ENCODE results near the gene ZBTB7C. TPM values are rescaled to one million over a fixed set of nuclear protein-coding genes. Genes with fewer than 3 reads are reported as not detected.

The ZBTB7C gene
- total RNA-seq, 2 experiments from 2014 or later = not detected

GRCh38 chr18:48279312-48279711, 129.9 kb downstream of the ZBTB7C start:
- Mint-ChIP-seq H3K9me3 (no peaks in the 10 kb centered on the region), H3K4me1 (ENCODE audit: low read depth) (no peaks in the 10 kb centered on the region), H3K27me3 (peaks cover 7% of the 10 kb centered on the region), H3K4me3 (no peak overlapping the region), H3K27ac (no peak overlapping the region), H3K36me3 (ENCODE audit: low read depth) (no peaks in the 10 kb centered on the region)
- ATAC-seq (no peak), DNase-seq (no peak)
- intact Hi-C loops (cut with micrococcal nuclease) = no loop called here
- CTCF ChIA-PET = no interaction called here
- TF ChIP-seq CTCF (IDR thresholded peaks at IDR 0.05) = no peak
- POLR2A ChIA-PET = no interaction called here

GRCh38 chr18:48278081-48278480, 131.1 kb downstream of the ZBTB7C start:
- intact Hi-C loops (cut with micrococcal nuclease) = no loop called here
- Mint-ChIP-seq H3K9me3 (no peaks in the 10 kb centered on the region), H3K4me3 (no peak overlapping the region), H3K36me3 (ENCODE audit: low read depth) (no peaks in the 10 kb centered on the region), H3K4me1 (ENCODE audit: low read depth) (no peaks in the 10 kb centered on the region), H3K27me3 (peaks cover 7% of the 10 kb centered on the region), H3K27ac (no peak overlapping the region)
- DNase-seq = no peak
- ATAC-seq = no peak
- ChIA-PET POLR2A (interaction anchor here (1.1 kb wide), 1 partner anchor 56 kb away, joined by 3 read pairs; no protein-coding TSS in a partner anchor), CTCF (no interaction called here)
- TF ChIP-seq CTCF (IDR thresholded peaks at IDR 0.05) = no peak

- Mint-ChIP-seq H3K27ac (no peak overlapping the region), H3K36me3 (ENCODE audit: low read depth) (no peaks in the 10 kb centered on the region), H3K9me3 (no peaks in the 10 kb centered on the region), H3K4me3 (no peak overlapping the region), H3K27me3 (peaks cover 2% of the 10 kb centered on the region), H3K4me1 (ENCODE audit: low read depth) (no peaks in the 10 kb centered on the region)
- CTCF ChIA-PET = no interaction called here
- ATAC-seq = no peak
- no peak for DNase-seq
- no peak for TF ChIP-seq CTCF (IDR thresholded peaks at IDR 0.05)
- intact Hi-C loops (cut with micrococcal nuclease) = no loop called here
- POLR2A ChIA-PET = no interaction called here
Measured at GRCh38 chr18:48274301-48274700, 134.9 kb downstream of the ZBTB7C start.

- Mint-ChIP-seq H3K27ac (no peak overlapping the region), H3K36me3 (ENCODE audit: low read depth) (no peaks in the 10 kb centered on the region), H3K4me3 (no peak overlapping the region), H3K9me3 (no peaks in the 10 kb centered on the region), H3K27me3 (peaks cover 2% of the 10 kb centered on the region), H3K4me1 (ENCODE audit: low read depth) (no peaks in the 10 kb centered on the region)
- CTCF ChIA-PET = interaction anchor here (0.8 kb wide), 1 partner anchor 94 kb away, joined by 3 read pairs; no protein-coding TSS in a partner anchor
- no peak for TF ChIP-seq CTCF (IDR thresholded peaks at IDR 0.05)
- no peak for ATAC-seq
- intact Hi-C loops (cut with micrococcal nuclease) = no loop called here
- POLR2A ChIA-PET = no interaction called here
- no peak for DNase-seq
Measured at GRCh38 chr18:48270929-48271328, 138.3 kb downstream of the ZBTB7C start.

- no peaks in the 10 kb centered on the region for H3K4me1 Mint-ChIP-seq (ENCODE audit: low read depth)
- no peak overlapping the region for H3K27ac Mint-ChIP-seq
- TF ChIP-seq CTCF (IDR thresholded peaks at IDR 0.05) = no peak
- ATAC-seq (no peak), DNase-seq (no peak)
- no peaks in the 10 kb centered on the region for H3K9me3 Mint-ChIP-seq
- POLR2A ChIA-PET = no interaction called here
- no peaks in the 10 kb centered on the region for H3K36me3 Mint-ChIP-seq (ENCODE audit: low read depth)
- no peak overlapping the region for H3K4me3 Mint-ChIP-seq
- intact Hi-C loops (cut with micrococcal nuclease) = no loop called here
- CTCF ChIA-PET = no interaction called here
- no peaks in the 10 kb centered on the region for H3K27me3 Mint-ChIP-seq
Measured at GRCh38 chr18:48265328-48265727, 143.9 kb downstream of the ZBTB7C start.

Data from activated CD8-positive, alpha-beta T cell treated with anti-CD3 and anti-CD28 coated beads for 36 hours (primary cell).